ENCODE data around the gene PACC1. TPM values are rescaled to one million over a fixed set of nuclear protein-coding genes. Genes with fewer than 3 reads are reported as not detected.
A peak's percentile ranks its signal among the peaks of the same experiment; 100 is the strongest.

The PACC1 gene
- total RNA-seq, 1 donor from 2014 or later: 18.6 TPM

GRCh38 chr1:212433577-212434462 is 19.1 kb upstream of the PACC1 start:
- H3K36me3 Mint-ChIP-seq: peaks cover 3% of the 10 kb centered on the region
- H3K27ac Mint-ChIP-seq: peak overlapping the region; percentile 24
- no peak for DNase-seq (ENCODE audit: low spot score in 2 of 2, unreplicated experiment in 2 of 2)
- no peaks in the 10 kb centered on the region for H3K9me3 Mint-ChIP-seq
- peaks cover 20% of the 10 kb centered on the region for H3K4me1 Mint-ChIP-seq
- TF ChIP-seq CTCF (IDR thresholded peaks at IDR 0.05; ENCODE audit: unreplicated experiment): no peak
- H3K27me3 Mint-ChIP-seq (ENCODE audit: low read depth): no peaks in the 10 kb centered on the region
- H3K4me3 Mint-ChIP-seq: peak overlapping the region; percentile 74

- DNase-seq (ENCODE audit: low spot score in 2 of 2, unreplicated experiment in 2 of 2): peak; percentile 54 to 79
- Mint-ChIP-seq H3K9me3 (no peaks in the 10 kb centered on the region), H3K4me3 (peak within 1 kb of the TSS; percentile 74), H3K4me1 (peaks cover 20% of the 10 kb centered on the region), H3K27ac (peak within 1 kb of the TSS; percentile 22), H3K36me3 (peaks cover 3% of the 10 kb centered on the region), H3K27me3 (ENCODE audit: low read depth) (no peaks in the 10 kb centered on the region)
- no peak for TF ChIP-seq CTCF (IDR thresholded peaks at IDR 0.05; ENCODE audit: unreplicated experiment)
Measured at GRCh38 chr1:212432661-212433576, 18.2 kb upstream of the PACC1 start, which contains the start of gene NENF. NENF (plus strand) TSS chr1:212432920; CDS start chr1:212432944, 24 bp downstream.

GRCh38 chr1:212432272-212432660 is 17.6 kb upstream of the PACC1 start:
- DNase-seq (ENCODE audit: low spot score in 2 of 2, unreplicated experiment in 2 of 2): no peak
- no peaks in the 10 kb centered on the region for H3K27me3 Mint-ChIP-seq (ENCODE audit: low read depth)
- peaks cover 20% of the 10 kb centered on the region for H3K4me1 Mint-ChIP-seq
- no peaks in the 10 kb centered on the region for H3K9me3 Mint-ChIP-seq
- H3K27ac Mint-ChIP-seq: peak overlapping the region; percentile 22
- no peak for TF ChIP-seq CTCF (IDR thresholded peaks at IDR 0.05; ENCODE audit: unreplicated experiment)
- H3K36me3 Mint-ChIP-seq: peaks cover 3% of the 10 kb centered on the region
- H3K4me3 Mint-ChIP-seq: peak overlapping the region; percentile 64

- DNase-seq (ENCODE audit: low spot score in 2 of 2, unreplicated experiment in 2 of 2): no peak
- H3K4me1 Mint-ChIP-seq: peaks cover 20% of the 10 kb centered on the region
- peaks cover 3% of the 10 kb centered on the region for H3K36me3 Mint-ChIP-seq
- H3K9me3 Mint-ChIP-seq: no peaks in the 10 kb centered on the region
- H3K27me3 Mint-ChIP-seq (ENCODE audit: low read depth): no peaks in the 10 kb centered on the region
- no peak for TF ChIP-seq CTCF (IDR thresholded peaks at IDR 0.05; ENCODE audit: unreplicated experiment)
- H3K4me3 Mint-ChIP-seq: peak overlapping the region; percentile 38
- peak overlapping the region; percentile 73 for H3K27ac Mint-ChIP-seq
Measured at GRCh38 chr1:212431644-212432043, 17.0 kb upstream of the PACC1 start.

GRCh38 chr1:212430955-212431394 is 16.3 kb upstream of the PACC1 start:
- no peak overlapping the region for H3K4me3 Mint-ChIP-seq
- H3K27me3 Mint-ChIP-seq (ENCODE audit: low read depth): no peaks in the 10 kb centered on the region
- H3K4me1 Mint-ChIP-seq: peaks cover 20% of the 10 kb centered on the region
- no peak for DNase-seq (ENCODE audit: low spot score in 2 of 2, unreplicated experiment in 2 of 2)
- H3K36me3 Mint-ChIP-seq: peaks cover 3% of the 10 kb centered on the region
- H3K9me3 Mint-ChIP-seq: no peaks in the 10 kb centered on the region
- no peak for TF ChIP-seq CTCF (IDR thresholded peaks at IDR 0.05; ENCODE audit: unreplicated experiment)
- no peak overlapping the region for H3K27ac Mint-ChIP-seq
